ENCODE results near the gene PATJ. TPM values are rescaled to one million over a fixed set of nuclear protein-coding genes. Genes with fewer than 3 reads are reported as not detected.

PATJ gene
- total RNA-seq, 1 experiment from 2014 or later, result 48.8 TPM

DNA sequence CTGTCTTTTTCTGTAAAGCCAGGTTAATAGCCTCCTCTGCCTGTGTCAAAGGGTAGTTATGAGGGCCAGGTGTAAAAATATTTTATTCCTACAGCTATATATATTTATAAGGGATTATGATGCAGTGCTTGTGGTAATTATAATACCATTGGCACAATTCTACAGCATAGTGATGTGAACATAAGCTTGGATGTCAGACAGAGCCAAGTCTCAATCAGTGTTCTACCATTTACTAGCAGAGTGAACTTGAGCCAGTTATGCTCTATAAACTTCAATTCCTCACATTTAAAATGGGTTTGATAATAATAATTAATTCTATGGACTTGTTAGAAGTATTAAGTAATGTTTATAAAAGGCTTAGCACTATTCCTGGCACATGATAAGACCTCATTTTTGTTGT, 300.9 kb downstream of the PATJ start:
- intact Hi-C loops (cut with micrococcal nuclease), result no loop called here
- no peak overlapping the region for H3K4me3 ChIP-seq (replicated peaks in 1 of 2; ENCODE audit: low read depth in 1 of 2, low read length in 2 of 2)
- H2AFZ ChIP-seq (ENCODE audit: low read depth, low read length, poor library complexity, severe bottlenecking), result no peak overlapping the region
- H3K9me3 ChIP-seq (ENCODE audit: control insufficient read depth in 1 of 2, insufficient read depth in 1 of 2, low read depth in 1 of 2, low read length in 2 of 2), result no peaks in the 10 kb centered on the region
- RAD21 ChIA-PET (ENCODE audit: low non-redundant PET in 1 of 2, low total read pairs in 2 of 2, uncharacterized antibody in 2 of 2, unreplicated experiment in 2 of 2), result no interaction called here
- H3K27ac ChIP-seq (ENCODE audit: low read depth, low read length), result no peak overlapping the region
- DNase-seq (ENCODE audit: low read depth, low spot score) (no peak), ATAC-seq (no peak)
- no peak for TF ChIP-seq FOSL1 (IDR thresholded peaks at IDR 0.05; ENCODE audit: low read depth)
- TF ChIP-seq, protein P1, sequence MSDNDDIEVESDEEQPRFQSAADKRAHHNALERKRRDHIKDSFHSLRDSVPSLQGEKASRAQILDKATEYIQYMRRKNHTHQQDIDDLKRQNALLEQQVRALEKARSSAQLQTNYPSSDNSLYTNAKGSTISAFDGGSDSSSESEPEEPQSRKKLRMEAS (IDR thresholded peaks at IDR 0.05), result no peak
- no peak for TF ChIP-seq YY1 (IDR thresholded peaks at IDR 0.05; ENCODE audit: extremely low read depth, insufficient replicate concordance, low read depth, low read length)
- no peak for TF ChIP-seq ELF1 (IDR thresholded peaks at IDR 0.05; ENCODE audit: borderline replicate concordance, low read depth)
- TF ChIP-seq, protein P2, sequence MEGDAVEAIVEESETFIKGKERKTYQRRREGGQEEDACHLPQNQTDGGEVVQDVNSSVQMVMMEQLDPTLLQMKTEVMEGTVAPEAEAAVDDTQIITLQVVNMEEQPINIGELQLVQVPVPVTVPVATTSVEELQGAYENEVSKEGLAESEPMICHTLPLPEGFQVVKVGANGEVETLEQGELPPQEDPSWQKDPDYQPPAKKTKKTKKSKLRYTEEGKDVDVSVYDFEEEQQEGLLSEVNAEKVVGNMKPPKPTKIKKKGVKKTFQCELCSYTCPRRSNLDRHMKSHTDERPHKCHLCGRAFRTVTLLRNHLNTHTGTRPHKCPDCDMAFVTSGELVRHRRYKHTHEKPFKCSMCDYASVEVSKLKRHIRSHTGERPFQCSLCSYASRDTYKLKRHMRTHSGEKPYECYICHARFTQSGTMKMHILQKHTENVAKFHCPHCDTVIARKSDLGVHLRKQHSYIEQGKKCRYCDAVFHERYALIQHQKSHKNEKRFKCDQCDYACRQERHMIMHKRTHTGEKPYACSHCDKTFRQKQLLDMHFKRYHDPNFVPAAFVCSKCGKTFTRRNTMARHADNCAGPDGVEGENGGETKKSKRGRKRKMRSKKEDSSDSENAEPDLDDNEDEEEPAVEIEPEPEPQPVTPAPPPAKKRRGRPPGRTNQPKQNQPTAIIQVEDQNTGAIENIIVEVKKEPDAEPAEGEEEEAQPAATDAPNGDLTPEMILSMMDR (IDR thresholded peaks at IDR 0.05 in 2 of 3, conservative IDR thresholded peaks at IDR 0.05 in 1 of 3; ENCODE audit: borderline replicate concordance in 1 of 3, insufficient read depth in 1 of 3, low read depth in 2 of 3, low read length in 2 of 3), result no peak
- TF ChIP-seq SRF (IDR thresholded peaks at IDR 0.05; ENCODE audit: low read depth), result no peak
- TF ChIP-seq RAD21 (IDR thresholded peaks at IDR 0.05; ENCODE audit: low read depth), result no peak
- H4K20me1 ChIP-seq (ENCODE audit: insufficient read depth), result no peaks in the 10 kb centered on the region
- CTCF ChIA-PET, result no interaction called here
- no peak overlapping the region for H3K9ac ChIP-seq (ENCODE audit: low read length)
- H3K36me3 ChIP-seq (ENCODE audit: control insufficient read depth in 1 of 2, insufficient read depth in 2 of 2, low read length in 2 of 2), result no peaks in the 10 kb centered on the region
- H3K27me3 ChIP-seq (ENCODE audit: insufficient read depth, low read length), result no peaks in the 10 kb centered on the region
- peaks cover 4 to 8% of the 10 kb centered on the region in 2 experiments; a peak in 2 of 4 replicates for H3K4me1 ChIP-seq (ENCODE audit: control insufficient read depth in 1 of 2, insufficient read depth in 2 of 2, low read length in 2 of 2)
- no TSS peak for BruUV-seq (replicated peaks)
- no peaks in the 10 kb centered on the region for H3K79me2 ChIP-seq (ENCODE audit: insufficient read depth, low read length)
- no peaks in the 10 kb centered on the region for H3K9me2 ChIP-seq (ENCODE audit: insufficient read depth)
- no peak overlapping the region for H3K4me2 ChIP-seq (ENCODE audit: low read length)
- POLR2A ChIA-PET, result no interaction called here

DNA sequence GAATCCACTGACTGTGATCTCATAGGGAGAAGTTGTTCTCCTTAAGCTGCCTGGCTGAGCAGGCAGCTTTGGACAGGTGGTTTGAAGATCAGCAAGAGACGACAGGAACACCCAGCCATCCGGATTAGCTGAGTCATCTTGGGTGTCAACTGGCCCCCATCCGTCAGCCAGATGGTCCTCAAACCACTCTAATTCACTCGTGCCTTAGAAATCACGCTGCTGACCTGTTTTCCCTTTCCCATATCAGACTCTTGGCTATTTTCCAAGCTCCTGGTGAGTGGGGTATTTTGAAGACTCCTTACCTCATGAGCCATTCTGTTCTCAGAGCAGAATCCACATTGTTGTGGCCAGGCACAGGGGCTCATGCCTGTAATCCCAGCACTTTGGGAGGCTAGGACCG, 303.3 kb downstream of the PATJ start:
- no peak overlapping the region for H3K27ac ChIP-seq (ENCODE audit: low read depth, low read length)
- H3K79me2 ChIP-seq (ENCODE audit: insufficient read depth, low read length), result no peaks in the 10 kb centered on the region
- no peak overlapping the region for H3K4me3 ChIP-seq (replicated peaks in 1 of 2; ENCODE audit: low read depth in 1 of 2, low read length in 2 of 2)
- no peak overlapping the region for H3K9ac ChIP-seq (ENCODE audit: low read length)
- ChIA-PET RAD21 (ENCODE audit: low non-redundant PET in 1 of 2, low total read pairs in 2 of 2, uncharacterized antibody in 2 of 2, unreplicated experiment in 2 of 2) (no interaction called here), CTCF (no interaction called here), POLR2A (no interaction called here)
- H3K27me3 ChIP-seq (ENCODE audit: insufficient read depth, low read length), result no peaks in the 10 kb centered on the region
- no TSS peak for BruUV-seq (replicated peaks)
- H4K20me1 ChIP-seq (ENCODE audit: insufficient read depth), result no peaks in the 10 kb centered on the region
- intact Hi-C loops (cut with micrococcal nuclease), result no loop called here
- H3K4me2 ChIP-seq (ENCODE audit: low read length), result no peak overlapping the region
- no peaks in the 10 kb centered on the region for H3K36me3 ChIP-seq (ENCODE audit: control insufficient read depth in 1 of 2, insufficient read depth in 2 of 2, low read length in 2 of 2)
- no peak overlapping the region for H2AFZ ChIP-seq (ENCODE audit: low read depth, low read length, poor library complexity, severe bottlenecking)
- DNase-seq (ENCODE audit: low read depth, low spot score) (no peak), ATAC-seq (no peak)
- no peaks in the 10 kb centered on the region for H3K9me2 ChIP-seq (ENCODE audit: insufficient read depth)
- no peaks in the 10 kb centered on the region for H3K9me3 ChIP-seq (ENCODE audit: control insufficient read depth in 1 of 2, insufficient read depth in 1 of 2, low read depth in 1 of 2, low read length in 2 of 2)
- peaks cover 0 to 5% of the 10 kb centered on the region in 2 experiments; a peak in 2 of 4 replicates for H3K4me1 ChIP-seq (ENCODE audit: control insufficient read depth in 1 of 2, insufficient read depth in 2 of 2, low read length in 2 of 2)
- TF ChIP-seq ZFX (IDR thresholded peaks at IDR 0.05) (no peak), TCF7L2 (IDR thresholded peaks at IDR 0.05; ENCODE audit: borderline replicate concordance, extremely low read depth, insufficient read depth, insufficient read length) (no peak), ELF1 (IDR thresholded peaks at IDR 0.05; ENCODE audit: borderline replicate concordance, low read depth) (no peak), ZNF274 (IDR thresholded peaks at IDR 0.05; ENCODE audit: low read depth, low read length) (no peak), SRF (IDR thresholded peaks at IDR 0.05; ENCODE audit: low read depth) (no peak)
- TF ChIP-seq, protein P3, sequence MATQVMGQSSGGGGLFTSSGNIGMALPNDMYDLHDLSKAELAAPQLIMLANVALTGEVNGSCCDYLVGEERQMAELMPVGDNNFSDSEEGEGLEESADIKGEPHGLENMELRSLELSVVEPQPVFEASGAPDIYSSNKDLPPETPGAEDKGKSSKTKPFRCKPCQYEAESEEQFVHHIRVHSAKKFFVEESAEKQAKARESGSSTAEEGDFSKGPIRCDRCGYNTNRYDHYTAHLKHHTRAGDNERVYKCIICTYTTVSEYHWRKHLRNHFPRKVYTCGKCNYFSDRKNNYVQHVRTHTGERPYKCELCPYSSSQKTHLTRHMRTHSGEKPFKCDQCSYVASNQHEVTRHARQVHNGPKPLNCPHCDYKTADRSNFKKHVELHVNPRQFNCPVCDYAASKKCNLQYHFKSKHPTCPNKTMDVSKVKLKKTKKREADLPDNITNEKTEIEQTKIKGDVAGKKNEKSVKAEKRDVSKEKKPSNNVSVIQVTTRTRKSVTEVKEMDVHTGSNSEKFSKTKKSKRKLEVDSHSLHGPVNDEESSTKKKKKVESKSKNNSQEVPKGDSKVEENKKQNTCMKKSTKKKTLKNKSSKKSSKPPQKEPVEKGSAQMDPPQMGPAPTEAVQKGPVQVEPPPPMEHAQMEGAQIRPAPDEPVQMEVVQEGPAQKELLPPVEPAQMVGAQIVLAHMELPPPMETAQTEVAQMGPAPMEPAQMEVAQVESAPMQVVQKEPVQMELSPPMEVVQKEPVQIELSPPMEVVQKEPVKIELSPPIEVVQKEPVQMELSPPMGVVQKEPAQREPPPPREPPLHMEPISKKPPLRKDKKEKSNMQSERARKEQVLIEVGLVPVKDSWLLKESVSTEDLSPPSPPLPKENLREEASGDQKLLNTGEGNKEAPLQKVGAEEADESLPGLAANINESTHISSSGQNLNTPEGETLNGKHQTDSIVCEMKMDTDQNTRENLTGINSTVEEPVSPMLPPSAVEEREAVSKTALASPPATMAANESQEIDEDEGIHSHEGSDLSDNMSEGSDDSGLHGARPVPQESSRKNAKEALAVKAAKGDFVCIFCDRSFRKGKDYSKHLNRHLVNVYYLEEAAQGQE (IDR thresholded peaks at IDR 0.05; ENCODE audit: low read depth), result no peak
- TF ChIP-seq, protein P2 (IDR thresholded peaks at IDR 0.05 in 2 of 3, conservative IDR thresholded peaks at IDR 0.05 in 1 of 3; ENCODE audit: borderline replicate concordance in 1 of 3, insufficient read depth in 1 of 3, low read depth in 2 of 3, low read length in 2 of 3), result no peak
